Vagina (tissue), 2 donors: ENCODE results near the gene NTSR1.

ENCODE experiments used
- POLR2A ChIP-seq, 2 donors: fragments of 450-650 bp; IDR thresholded peaks; one replicate each; pipeline ENCODE4 v1.6.1; 2017; ENCODE audit warnings: antibody characterized with exemption in 2 of 2, mild to moderate bottlenecking in 2 of 2, moderate library complexity in 2 of 2
- TF ChIP-seq, protein P1 (sequence below), 3 experiments: fragments of 450-650 bp in 2 of 3; fragments of 200-600 bp in 1 of 3; sonication (generic) in 1 of 3; IDR thresholded peaks; one replicate each; pipeline ENCODE4 v1.5.1; 2017 to 2019; ENCODE audit warnings: antibody characterized with exemption in 3 of 3, mild to moderate bottlenecking in 2 of 3, moderate library complexity in 2 of 3

DNA sequence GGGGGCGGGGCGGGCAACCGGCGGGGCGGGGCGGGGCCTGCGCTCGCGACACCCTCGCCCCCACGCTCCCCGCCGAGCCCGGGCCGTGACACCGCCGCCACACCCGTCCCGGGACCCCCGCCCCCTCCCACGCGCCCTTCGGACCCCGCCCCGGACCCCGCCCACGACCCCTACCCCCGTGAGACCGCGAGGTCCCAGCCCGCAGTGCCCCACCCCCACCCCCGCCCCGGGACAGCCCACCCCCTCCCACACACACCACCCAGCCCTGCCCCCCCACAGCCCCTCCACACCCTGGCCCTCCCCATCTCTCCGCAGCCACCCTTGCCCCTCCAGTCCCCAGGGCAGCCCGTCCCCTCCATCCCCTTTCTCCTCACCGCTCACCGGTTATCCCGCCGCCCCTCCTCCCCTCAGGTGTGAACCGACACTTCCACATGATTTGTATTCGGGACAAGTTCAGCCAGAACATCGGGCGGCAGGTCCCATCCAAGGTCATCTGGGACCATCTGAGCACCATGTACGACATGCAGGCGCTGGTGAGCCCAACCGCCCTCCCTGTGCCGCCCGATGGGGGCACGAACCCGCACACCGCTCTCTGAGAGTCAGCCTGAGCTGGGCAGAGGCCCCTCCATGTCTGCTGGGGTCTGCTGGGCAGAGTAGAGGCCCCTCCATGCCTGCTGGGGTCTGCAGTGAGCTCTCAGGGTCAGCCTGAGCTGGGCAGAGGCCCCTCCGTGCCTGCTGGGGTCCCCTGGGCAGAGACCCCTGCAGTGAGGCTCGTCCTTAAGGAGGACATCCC lies 88.3 kb downstream of the NTSR1 start:
- no peak for TF ChIP-seq POLR2A (IDR thresholded peaks at IDR 0.05)
- TF ChIP-seq, protein P1, sequence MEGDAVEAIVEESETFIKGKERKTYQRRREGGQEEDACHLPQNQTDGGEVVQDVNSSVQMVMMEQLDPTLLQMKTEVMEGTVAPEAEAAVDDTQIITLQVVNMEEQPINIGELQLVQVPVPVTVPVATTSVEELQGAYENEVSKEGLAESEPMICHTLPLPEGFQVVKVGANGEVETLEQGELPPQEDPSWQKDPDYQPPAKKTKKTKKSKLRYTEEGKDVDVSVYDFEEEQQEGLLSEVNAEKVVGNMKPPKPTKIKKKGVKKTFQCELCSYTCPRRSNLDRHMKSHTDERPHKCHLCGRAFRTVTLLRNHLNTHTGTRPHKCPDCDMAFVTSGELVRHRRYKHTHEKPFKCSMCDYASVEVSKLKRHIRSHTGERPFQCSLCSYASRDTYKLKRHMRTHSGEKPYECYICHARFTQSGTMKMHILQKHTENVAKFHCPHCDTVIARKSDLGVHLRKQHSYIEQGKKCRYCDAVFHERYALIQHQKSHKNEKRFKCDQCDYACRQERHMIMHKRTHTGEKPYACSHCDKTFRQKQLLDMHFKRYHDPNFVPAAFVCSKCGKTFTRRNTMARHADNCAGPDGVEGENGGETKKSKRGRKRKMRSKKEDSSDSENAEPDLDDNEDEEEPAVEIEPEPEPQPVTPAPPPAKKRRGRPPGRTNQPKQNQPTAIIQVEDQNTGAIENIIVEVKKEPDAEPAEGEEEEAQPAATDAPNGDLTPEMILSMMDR (IDR thresholded peaks at IDR 0.05) = no peak
